ENCODE results near the gene TRAPPC6A. TPM values are rescaled to one million over a fixed set of nuclear protein-coding genes. Genes with fewer than 3 reads are reported as not detected.

Gene TRAPPC6A
- total and polyA plus RNA-seq, 2 experiments from 2014 or later = 29.4 to 74.7 TPM

GRCh38 chr19:45149129-45149528 lies 28.9 kb downstream of the TRAPPC6A start:
- no peak for DNase-seq (ENCODE audit: low spot score)
- no peak overlapping the region for H3K27ac Mint-ChIP-seq
- no peak overlapping the region for H2AFZ ChIP-seq

GRCh38 chr19:45147835-45148676 lies 30.0 kb downstream of the TRAPPC6A start:
- H3K4me3 ChIP-seq = no peak overlapping the region
- Mint-ChIP-seq H3K36me3 (ENCODE audit: low read depth) (peaks cover 8% of the 10 kb centered on the region), H3K4me3 (no peak overlapping the region), H3K9me3 (peaks cover 7% of the 10 kb centered on the region; the same call in 2 of the 3 replicates), H3K27me3 (ENCODE audit: insufficient read depth, low read depth, poor library complexity) (peaks cover 38% of the 10 kb centered on the region), H3K27ac (no peak overlapping the region), H3K4me1 (peaks cover 4% of the 10 kb centered on the region)
- H3K27me3 ChIP-seq (ENCODE audit: insufficient read depth) = peaks cover 22% of the 10 kb centered on the region
- H2AFZ ChIP-seq = no peak overlapping the region
- no peaks in the 10 kb centered on the region; the same call in 1 of the 2 replicates for H4K20me1 ChIP-seq (replicated peaks; ENCODE audit: insufficient read depth)
- DNase-seq (ENCODE audit: low spot score) = peak; percentile 77
- H3K9me2 ChIP-seq (ENCODE audit: insufficient read depth) = no peaks in the 10 kb centered on the region
- H3K4me1 ChIP-seq (ENCODE audit: insufficient read depth) = no peaks in the 10 kb centered on the region
- H3F3A ChIP-seq (replicated peaks; ENCODE audit: low read depth) = 0 out of 2 replicates have a peak, but pooled peaks cover 7% of the 10 kb centered on the region
- H3K36me3 ChIP-seq (ENCODE audit: insufficient read depth) = no peaks in the 10 kb centered on the region
- peak; percentile 37 for ATAC-seq
- no peak overlapping the region for H3K4me2 ChIP-seq
- H3K79me2 ChIP-seq (replicated peaks; ENCODE audit: insufficient read depth) = no peaks in the 10 kb centered on the region
- TF ChIP-seq CTCF (conservative IDR thresholded peaks at IDR 0.05; ENCODE audit: low read depth in 2 of 2) = peak; percentile 55 to 69
- TF ChIP-seq STAT1 (IDR thresholded peaks at IDR 0.05; ENCODE audit: unreplicated experiment) = no peak
- no peak overlapping the region for H3K27ac ChIP-seq (ENCODE audit: low read depth)

More at GRCh38 chr19:45149129-45149528, 28.9 kb downstream of the TRAPPC6A start:
- H3K36me3 Mint-ChIP-seq (ENCODE audit: low read depth) = peaks cover 3% of the 10 kb centered on the region; the same call in 1 of the 3 replicates
- no peak overlapping the region; the same call in 2 of the 3 replicates for H3K4me3 Mint-ChIP-seq
- Histone ChIP-seq H3K79me2 (replicated peaks; ENCODE audit: insufficient read depth) (no peaks in the 10 kb centered on the region), H3K36me3 (ENCODE audit: insufficient read depth) (no peaks in the 10 kb centered on the region), H3K27me3 (ENCODE audit: insufficient read depth) (peaks cover 33% of the 10 kb centered on the region), H3K4me1 (ENCODE audit: insufficient read depth) (no peaks in the 10 kb centered on the region; the same call in 1 of the 2 replicates), H4K20me1 (replicated peaks; ENCODE audit: insufficient read depth) (no peaks in the 10 kb centered on the region; the same call in 1 of the 2 replicates), H3K9me2 (ENCODE audit: insufficient read depth) (no peaks in the 10 kb centered on the region), H3K27ac (ENCODE audit: low read depth) (no peak overlapping the region), H3K4me3 (no peak overlapping the region), H3K4me2 (no peak overlapping the region), H3F3A (replicated peaks; ENCODE audit: low read depth) (0 out of 2 replicates have a peak, but pooled peaks cover 9% of the 10 kb centered on the region)
- peaks cover 7% of the 10 kb centered on the region; the same call in 2 of the 3 replicates for H3K9me3 Mint-ChIP-seq
- TF ChIP-seq STAT1 (IDR thresholded peaks at IDR 0.05; ENCODE audit: unreplicated experiment) (no peak), JUNB (IDR thresholded peaks at IDR 0.05; ENCODE audit: unreplicated experiment) (no peak)
- ATAC-seq = no peak
- peaks cover 8% of the 10 kb centered on the region for H3K4me1 Mint-ChIP-seq
- peaks cover 45% of the 10 kb centered on the region for H3K27me3 Mint-ChIP-seq (ENCODE audit: insufficient read depth, low read depth, poor library complexity)

GRCh38 chr19:45146741-45147205 lies 31.3 kb downstream of the TRAPPC6A start:
- Mint-ChIP-seq H3K36me3 (ENCODE audit: low read depth) (peaks cover 16% of the 10 kb centered on the region), H3K4me1 (no peaks in the 10 kb centered on the region; the same call in 2 of the 3 replicates), H3K4me3 (no peak overlapping the region), H3K9me3 (peaks cover 2% of the 10 kb centered on the region; the same call in 2 of the 3 replicates), H3K27ac (no peak overlapping the region), H3K27me3 (ENCODE audit: insufficient read depth, low read depth, poor library complexity) (peaks cover 30% of the 10 kb centered on the region)
- Histone ChIP-seq H2AFZ (no peak overlapping the region), H3K36me3 (ENCODE audit: insufficient read depth) (no peaks in the 10 kb centered on the region), H3K4me2 (no peak overlapping the region), H3F3A (replicated peaks; ENCODE audit: low read depth) (0 out of 2 replicates have a peak, but pooled peaks cover 3% of the 10 kb centered on the region), H3K4me1 (ENCODE audit: insufficient read depth) (no peaks in the 10 kb centered on the region), H3K4me3 (no peak overlapping the region), H3K9me2 (ENCODE audit: insufficient read depth) (no peaks in the 10 kb centered on the region), H3K27me3 (ENCODE audit: insufficient read depth) (peaks cover 9% of the 10 kb centered on the region), H3K27ac (ENCODE audit: low read depth) (no peak overlapping the region), H3K79me2 (replicated peaks; ENCODE audit: insufficient read depth) (no peaks in the 10 kb centered on the region), H4K20me1 (replicated peaks; ENCODE audit: insufficient read depth) (peaks cover 3% of the 10 kb centered on the region)
- DNase-seq (ENCODE audit: low spot score) (no peak), ATAC-seq (no peak)
- TF ChIP-seq CTCF (conservative IDR thresholded peaks at IDR 0.05; ENCODE audit: low read depth in 2 of 2) (no peak), NANOG (IDR thresholded peaks at IDR 0.05; ENCODE audit: borderline replicate concordance) (no peak), EZH2phosphoT487 (IDR thresholded peaks at IDR 0.05; ENCODE audit: unreplicated experiment) (no peak), ZNF331 (CRISPR knock-in tag; IDR thresholded peaks at IDR 0.05; ENCODE audit: low read depth) (no peak), REST (IDR thresholded peaks at IDR 0.05; ENCODE audit: unreplicated experiment) (no peak), JUNB (IDR thresholded peaks at IDR 0.05; ENCODE audit: unreplicated experiment) (no peak), ZNF114 (CRISPR knock-in tag; IDR thresholded peaks at IDR 0.05) (no peak), CREB1 (CRISPR knock-in tag; IDR thresholded peaks at IDR 0.05; ENCODE audit: low read depth) (no peak)
